Measurements from ENCODE around the gene TMEM63A.

The TMEM63A gene

GRCh38 chr1:225923381-225923691 lies 41.2 kb upstream of the TMEM63A start:
- peak overlapping the region; percentile 80 for H3K27ac ChIP-seq (ENCODE audit: low read depth, low read length)
- H3K27me3 ChIP-seq (ENCODE audit: control insufficient read depth, low read length): no peaks in the 10 kb centered on the region
- H3F3A ChIP-seq (ENCODE audit: control insufficient read depth, insufficient read depth): no peaks in the 10 kb centered on the region
- H3K4me2 ChIP-seq (ENCODE audit: low read length): peak overlapping the region; percentile 92
- peaks cover 47% of the 10 kb centered on the region for H3K36me3 ChIP-seq (ENCODE audit: control insufficient read depth, low read length)
- peaks cover 22% of the 10 kb centered on the region for H3K4me1 ChIP-seq (ENCODE audit: control insufficient read depth, low read length)
- H3K9me3 ChIP-seq (ENCODE audit: control insufficient read depth, insufficient read depth, low read length): no peaks in the 10 kb centered on the region
- TF ChIP-seq CTCF (IDR thresholded peaks at IDR 0.05; ENCODE audit: low read depth, low read length, poor library complexity, severe bottlenecking): no peak
- TF ChIP-seq EZH2phosphoT487 (IDR thresholded peaks at IDR 0.05; ENCODE audit: borderline replicate concordance, low read length): no peak
- H3K79me2 ChIP-seq (ENCODE audit: control insufficient read depth, low read length): peaks cover 29% of the 10 kb centered on the region
- H3K4me3 ChIP-seq (ENCODE audit: low read length): peak overlapping the region; percentile 99
- no peaks in the 10 kb centered on the region for H4K20me1 ChIP-seq (ENCODE audit: control insufficient read depth, insufficient read depth, low read depth, low read length)
- no peaks in the 10 kb centered on the region for H3K9me2 ChIP-seq (replicated peaks; ENCODE audit: control insufficient read depth, low read length)

- peaks cover 22% of the 10 kb centered on the region for H3K4me1 ChIP-seq (ENCODE audit: control insufficient read depth, low read length)
- H4K20me1 ChIP-seq (ENCODE audit: control insufficient read depth, insufficient read depth, low read depth, low read length): no peaks in the 10 kb centered on the region
- H3K9me2 ChIP-seq (replicated peaks; ENCODE audit: control insufficient read depth, low read length): no peaks in the 10 kb centered on the region
- peaks cover 3% of the 10 kb centered on the region; the same call in 1 of the 2 replicates for H3F3A ChIP-seq (ENCODE audit: control insufficient read depth, insufficient read depth)
- peak overlapping the region; percentile 92 for H3K4me2 ChIP-seq (ENCODE audit: low read length)
- H3K27me3 ChIP-seq (ENCODE audit: control insufficient read depth, low read length): no peaks in the 10 kb centered on the region
- peaks cover 60% of the 10 kb centered on the region for H3K36me3 ChIP-seq (ENCODE audit: control insufficient read depth, low read length)
- H3K27ac ChIP-seq (ENCODE audit: low read depth, low read length): no peak overlapping the region
- H3K4me3 ChIP-seq (ENCODE audit: low read length): peak overlapping the region; percentile 99; the same call in 1 of the 2 replicates
- TF ChIP-seq EZH2phosphoT487 (IDR thresholded peaks at IDR 0.05; ENCODE audit: borderline replicate concordance, low read length): no peak
- no peak for TF ChIP-seq CTCF (IDR thresholded peaks at IDR 0.05; ENCODE audit: low read depth, low read length, poor library complexity, severe bottlenecking)
- H3K9me3 ChIP-seq (ENCODE audit: control insufficient read depth, insufficient read depth, low read length): no peaks in the 10 kb centered on the region
- H3K79me2 ChIP-seq (ENCODE audit: control insufficient read depth, low read length): peaks cover 29% of the 10 kb centered on the region
Measured at GRCh38 chr1:225921734-225922709, 39.8 kb upstream of the TMEM63A start.

- H3K9me3 ChIP-seq (ENCODE audit: control insufficient read depth, insufficient read depth, low read length): no peaks in the 10 kb centered on the region
- peaks cover 3% of the 10 kb centered on the region; the same call in 1 of the 2 replicates for H3F3A ChIP-seq (ENCODE audit: control insufficient read depth, insufficient read depth)
- H3K4me3 ChIP-seq (ENCODE audit: low read length): no peak overlapping the region
- peaks cover 15% of the 10 kb centered on the region for H3K4me1 ChIP-seq (ENCODE audit: control insufficient read depth, low read length)
- no peaks in the 10 kb centered on the region for H3K9me2 ChIP-seq (replicated peaks; ENCODE audit: control insufficient read depth, low read length)
- peaks cover 61% of the 10 kb centered on the region for H3K36me3 ChIP-seq (ENCODE audit: control insufficient read depth, low read length)
- no peak for TF ChIP-seq CTCF (IDR thresholded peaks at IDR 0.05; ENCODE audit: low read depth, low read length, poor library complexity, severe bottlenecking)
- TF ChIP-seq EZH2phosphoT487 (IDR thresholded peaks at IDR 0.05; ENCODE audit: borderline replicate concordance, low read length): no peak
- no peaks in the 10 kb centered on the region for H3K27me3 ChIP-seq (ENCODE audit: control insufficient read depth, low read length)
- no peaks in the 10 kb centered on the region for H4K20me1 ChIP-seq (ENCODE audit: control insufficient read depth, insufficient read depth, low read depth, low read length)
- peaks cover 29% of the 10 kb centered on the region for H3K79me2 ChIP-seq (ENCODE audit: control insufficient read depth, low read length)
- H3K27ac ChIP-seq (ENCODE audit: low read depth, low read length): no peak overlapping the region
- no peak overlapping the region for H3K4me2 ChIP-seq (ENCODE audit: low read length)
Measured at GRCh38 chr1:225919906-225920305, 37.7 kb upstream of the TMEM63A start.

Data from DOHH2 (cell line).